ENCODE data around the gene RHCG.

The RHCG gene

GRCh38 chr15:89450076-89451006 is 46.0 kb downstream of the RHCG start:
- Mint-ChIP-seq H3K27ac (no peak overlapping the region), H3K4me3 (no peak overlapping the region), H3K4me1 (no peaks in the 10 kb centered on the region), H3K9me3 (no peaks in the 10 kb centered on the region), H3K27me3 (peaks cover 43% of the 10 kb centered on the region), H3K36me3 (ENCODE audit: low read depth) (no peaks in the 10 kb centered on the region)
- DNase-seq (no peak), ATAC-seq (no peak)

- Mint-ChIP-seq H3K36me3 (ENCODE audit: low read depth) (no peaks in the 10 kb centered on the region), H3K27ac (no peak overlapping the region), H3K4me1 (no peaks in the 10 kb centered on the region), H3K27me3 (peaks cover 43% of the 10 kb centered on the region), H3K4me3 (no peak overlapping the region), H3K9me3 (no peaks in the 10 kb centered on the region)
- no peak for ATAC-seq
- DNase-seq, result no peak
These were observed 47.6 kb downstream of the RHCG start for GRCh38 chr15:89448825-89449224.

GRCh38 chr15:89447676-89448075 is 48.7 kb downstream of the RHCG start:
- peaks cover 41% of the 10 kb centered on the region for H3K27me3 Mint-ChIP-seq
- H3K9me3 Mint-ChIP-seq, result no peaks in the 10 kb centered on the region
- no peak overlapping the region for H3K27ac Mint-ChIP-seq
- ATAC-seq, result no peak
- no peaks in the 10 kb centered on the region for H3K36me3 Mint-ChIP-seq (ENCODE audit: low read depth)
- no peaks in the 10 kb centered on the region for H3K4me1 Mint-ChIP-seq
- H3K4me3 Mint-ChIP-seq, result no peak overlapping the region
- DNase-seq, result no peak

GRCh38 chr15:89446255-89446891 is 50.0 kb downstream of the RHCG start:
- H3K9me3 Mint-ChIP-seq, result no peaks in the 10 kb centered on the region
- peaks cover 35% of the 10 kb centered on the region for H3K27me3 Mint-ChIP-seq
- no peaks in the 10 kb centered on the region for H3K36me3 Mint-ChIP-seq (ENCODE audit: low read depth)
- peaks cover 6% of the 10 kb centered on the region for H3K4me1 Mint-ChIP-seq
- no peak for ATAC-seq
- no peak overlapping the region for H3K4me3 Mint-ChIP-seq
- DNase-seq, result no peak
- H3K27ac Mint-ChIP-seq, result no peak overlapping the region

- H3K9me3 Mint-ChIP-seq, result no peaks in the 10 kb centered on the region
- H3K27ac Mint-ChIP-seq, result no peak overlapping the region
- no peaks in the 10 kb centered on the region for H3K36me3 Mint-ChIP-seq (ENCODE audit: low read depth)
- no peak overlapping the region for H3K4me3 Mint-ChIP-seq
- ATAC-seq (no peak), DNase-seq (no peak)
- H3K27me3 Mint-ChIP-seq, result peaks cover 31% of the 10 kb centered on the region
- H3K4me1 Mint-ChIP-seq, result peaks cover 7% of the 10 kb centered on the region
These were observed 50.9 kb downstream of the RHCG start for GRCh38 chr15:89445518-89445917.

- Mint-ChIP-seq H3K9me3 (no peaks in the 10 kb centered on the region), H3K4me1 (peaks cover 7% of the 10 kb centered on the region), H3K27ac (no peak overlapping the region), H3K4me3 (no peak overlapping the region), H3K36me3 (ENCODE audit: low read depth) (no peaks in the 10 kb centered on the region), H3K27me3 (peaks cover 26% of the 10 kb centered on the region)
- ATAC-seq, result no peak
- no peak for DNase-seq
These were observed 51.9 kb downstream of the RHCG start for GRCh38 chr15:89444241-89445225.

- peaks cover 7% of the 10 kb centered on the region for H3K4me1 Mint-ChIP-seq
- H3K9me3 Mint-ChIP-seq, result no peaks in the 10 kb centered on the region
- peaks cover 22% of the 10 kb centered on the region for H3K27me3 Mint-ChIP-seq
- H3K27ac Mint-ChIP-seq, result no peak overlapping the region
- H3K4me3 Mint-ChIP-seq, result no peak overlapping the region
- H3K36me3 Mint-ChIP-seq (ENCODE audit: low read depth), result no peaks in the 10 kb centered on the region
- no peak for ATAC-seq
- no peak for DNase-seq
These were observed 52.8 kb downstream of the RHCG start for GRCh38 chr15:89443581-89443980.

GRCh38 chr15:89442671-89443307 is 53.6 kb downstream of the RHCG start:
- ATAC-seq, result peak; percentile 41
- peaks cover 7% of the 10 kb centered on the region for H3K4me1 Mint-ChIP-seq
- H3K9me3 Mint-ChIP-seq, result no peaks in the 10 kb centered on the region
- no peaks in the 10 kb centered on the region for H3K36me3 Mint-ChIP-seq (ENCODE audit: low read depth)
- peaks cover 21% of the 10 kb centered on the region for H3K27me3 Mint-ChIP-seq
- no peak overlapping the region for H3K4me3 Mint-ChIP-seq
- peak; percentile 73 for DNase-seq
- no peak overlapping the region for H3K27ac Mint-ChIP-seq

- DNase-seq (no peak), ATAC-seq (no peak)
- Mint-ChIP-seq H3K4me1 (peaks cover 7% of the 10 kb centered on the region), H3K27me3 (peaks cover 26% of the 10 kb centered on the region), H3K4me3 (no peak overlapping the region), H3K9me3 (no peaks in the 10 kb centered on the region), H3K27ac (no peak overlapping the region), H3K36me3 (ENCODE audit: low read depth) (no peaks in the 10 kb centered on the region)
These were observed 54.2 kb downstream of the RHCG start for GRCh38 chr15:89442155-89442554.

- no peak overlapping the region for H3K27ac Mint-ChIP-seq
- H3K36me3 Mint-ChIP-seq (ENCODE audit: low read depth), result no peaks in the 10 kb centered on the region
- no peak for ATAC-seq
These were observed 55.0 kb downstream of the RHCG start for GRCh38 chr15:89441295-89441812.

GRCh38 chr15:89439764-89440163 is 56.6 kb downstream of the RHCG start:
- Mint-ChIP-seq H3K36me3 (ENCODE audit: low read depth) (no peaks in the 10 kb centered on the region), H3K9me3 (no peaks in the 10 kb centered on the region), H3K27ac (no peak overlapping the region), H3K4me3 (no peak overlapping the region), H3K4me1 (peaks cover 7% of the 10 kb centered on the region), H3K27me3 (peaks cover 29% of the 10 kb centered on the region)
- DNase-seq (no peak), ATAC-seq (no peak)

More at GRCh38 chr15:89441295-89441812, 55.0 kb downstream of the RHCG start:
- H3K4me3 Mint-ChIP-seq, result no peak overlapping the region
- H3K27me3 Mint-ChIP-seq, result peaks cover 29% of the 10 kb centered on the region
- DNase-seq, result peak; percentile 13
- no peaks in the 10 kb centered on the region for H3K9me3 Mint-ChIP-seq
- H3K4me1 Mint-ChIP-seq, result peaks cover 7% of the 10 kb centered on the region

- H3K27ac Mint-ChIP-seq, result no peak overlapping the region
- DNase-seq (no peak), ATAC-seq (no peak)
- H3K9me3 Mint-ChIP-seq, result no peaks in the 10 kb centered on the region
- H3K4me3 Mint-ChIP-seq, result no peak overlapping the region
- H3K36me3 Mint-ChIP-seq (ENCODE audit: low read depth), result no peaks in the 10 kb centered on the region
- peaks cover 5% of the 10 kb centered on the region for H3K4me1 Mint-ChIP-seq
- H3K27me3 Mint-ChIP-seq, result peaks cover 28% of the 10 kb centered on the region
These were observed 59.6 kb downstream of the RHCG start for GRCh38 chr15:89436560-89437311.

- peaks cover 30% of the 10 kb centered on the region for H3K27me3 Mint-ChIP-seq
- no peak for DNase-seq
- no peak overlapping the region for H3K27ac Mint-ChIP-seq
- no peak overlapping the region for H3K4me3 Mint-ChIP-seq
- H3K9me3 Mint-ChIP-seq, result no peaks in the 10 kb centered on the region
- no peaks in the 10 kb centered on the region for H3K36me3 Mint-ChIP-seq (ENCODE audit: low read depth)
- ATAC-seq, result no peak
- H3K4me1 Mint-ChIP-seq, result peaks cover 4% of the 10 kb centered on the region
These were observed 61.0 kb downstream of the RHCG start for GRCh38 chr15:89435362-89435761.
